LHCN-M2 (cell line): ENCODE data around the gene USP48. TPM values are rescaled to one million over a fixed set of nuclear protein-coding genes. Genes with fewer than 3 reads are reported as not detected.
"Not testable (repeated sequence)": the region's sequence is repeated elsewhere in the genome, so short reads cannot be mapped to it uniquely, and the experiment has no call there.

Source experiments
- DNase-seq: peaks from one replicate; pipeline ENCODE4 v3.0.0-alpha.2; 2012; ENCODE audit warnings: low read depth
- total RNA-seq: library from RNA; depleted of rRNA; stranded (reverse); fragments of >200 nt; gene quantifications from 2 replicates; pipeline ENCODE4 v1.2.3, GENCODE V29; 2014

Gene USP48
- total RNA-seq, 1 experiment from 2014 or later: 25.1 TPM

DNA sequence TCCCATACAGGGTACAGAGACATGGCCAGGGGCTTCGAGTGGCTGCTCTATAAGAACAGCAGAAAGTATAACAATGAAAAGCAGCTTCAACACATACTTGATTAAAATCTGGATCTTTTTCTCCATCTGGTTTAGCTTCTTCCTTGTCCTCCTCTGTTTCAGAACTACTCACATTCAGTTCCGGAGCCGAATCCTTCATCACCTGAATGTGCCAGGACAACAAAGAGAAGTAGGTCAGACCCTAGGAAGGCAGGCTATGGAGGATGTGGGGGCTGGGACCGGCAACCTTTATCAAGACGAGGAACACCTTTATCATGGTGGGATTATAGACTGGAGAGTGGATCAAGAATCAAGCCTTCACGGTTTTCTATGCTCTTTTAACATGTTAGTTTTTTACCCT is 81.5 kb downstream of the USP48 start:
- no peak for DNase-seq

DNA sequence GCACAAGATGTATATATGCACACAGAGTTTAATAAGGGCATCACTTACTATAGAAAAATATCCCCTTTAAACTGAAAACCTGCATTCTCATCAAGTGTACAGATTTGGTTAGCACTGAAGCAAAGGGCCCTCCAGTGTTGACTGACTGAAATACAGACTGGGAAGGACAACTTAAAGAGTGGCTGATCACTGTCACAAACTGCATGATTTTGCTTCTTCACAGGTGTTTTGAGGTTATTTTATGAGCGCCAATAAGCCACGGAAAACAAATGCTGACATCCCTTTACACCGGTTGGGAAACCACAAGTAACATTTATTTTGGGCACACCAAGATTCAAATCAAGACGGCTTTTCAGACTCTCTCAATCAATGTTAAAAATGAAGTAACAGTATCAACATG is 82.9 kb downstream of the USP48 start:
- DNase-seq: no peak

DNA sequence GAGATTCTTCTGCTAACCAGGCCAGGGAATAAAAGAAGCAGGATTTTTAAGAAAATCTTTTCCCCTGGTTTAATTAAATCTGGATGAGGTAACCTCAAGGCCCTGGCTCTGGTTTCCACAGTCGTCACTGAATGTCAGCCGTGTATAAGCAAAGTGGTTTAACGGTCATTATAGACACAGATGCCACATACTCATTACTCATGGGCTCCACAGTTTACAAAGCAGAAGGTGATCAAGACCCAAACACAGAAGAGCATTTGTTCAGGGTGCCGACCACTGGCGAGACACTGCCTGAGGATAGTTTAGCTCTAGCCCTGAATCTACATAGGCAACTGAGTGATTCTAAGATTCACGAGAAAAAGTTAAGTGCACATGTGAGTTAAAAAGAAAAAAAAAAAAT is 86.0 kb downstream of the USP48 start:
- DNase-seq: no peak

DNA sequence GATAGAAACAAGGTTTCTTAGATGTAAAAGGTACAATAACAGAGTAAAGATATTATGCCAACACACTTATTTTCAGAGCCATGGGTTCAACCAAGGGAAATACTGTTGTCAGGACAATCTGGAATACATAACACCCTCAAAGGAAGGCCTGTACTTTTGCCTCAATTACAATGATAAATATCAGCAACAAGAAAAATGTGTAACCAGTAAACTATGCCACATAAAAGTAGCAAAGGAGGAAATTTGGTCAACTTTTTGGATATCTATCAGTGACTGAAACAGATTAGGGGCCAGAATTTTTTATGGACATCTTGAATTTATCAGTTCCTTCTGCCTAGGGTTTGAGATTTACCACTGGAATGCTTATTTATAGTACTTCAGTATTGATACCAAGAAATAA is 89.2 kb downstream of the USP48 start:
- DNase-seq: no peak

DNA sequence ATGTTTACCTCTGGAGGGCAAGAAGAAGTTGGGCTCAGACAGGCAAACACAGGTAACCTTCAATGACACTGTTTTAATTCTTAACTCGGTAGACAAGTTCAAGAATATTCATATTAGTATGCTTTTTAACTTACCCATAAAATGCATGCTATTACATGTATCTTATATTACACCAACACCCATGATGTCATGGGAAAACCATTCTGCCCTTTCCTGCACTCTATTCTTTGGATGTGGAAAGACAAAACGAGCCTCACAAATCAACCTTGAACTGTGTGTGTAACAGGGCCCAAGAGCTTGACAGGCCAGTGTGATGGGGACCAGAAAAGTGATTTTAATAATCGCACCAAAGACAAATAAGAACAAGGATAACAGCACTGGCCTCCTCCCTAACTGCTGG is 91.2 kb downstream of the USP48 start:
- DNase-seq: no peak

DNA sequence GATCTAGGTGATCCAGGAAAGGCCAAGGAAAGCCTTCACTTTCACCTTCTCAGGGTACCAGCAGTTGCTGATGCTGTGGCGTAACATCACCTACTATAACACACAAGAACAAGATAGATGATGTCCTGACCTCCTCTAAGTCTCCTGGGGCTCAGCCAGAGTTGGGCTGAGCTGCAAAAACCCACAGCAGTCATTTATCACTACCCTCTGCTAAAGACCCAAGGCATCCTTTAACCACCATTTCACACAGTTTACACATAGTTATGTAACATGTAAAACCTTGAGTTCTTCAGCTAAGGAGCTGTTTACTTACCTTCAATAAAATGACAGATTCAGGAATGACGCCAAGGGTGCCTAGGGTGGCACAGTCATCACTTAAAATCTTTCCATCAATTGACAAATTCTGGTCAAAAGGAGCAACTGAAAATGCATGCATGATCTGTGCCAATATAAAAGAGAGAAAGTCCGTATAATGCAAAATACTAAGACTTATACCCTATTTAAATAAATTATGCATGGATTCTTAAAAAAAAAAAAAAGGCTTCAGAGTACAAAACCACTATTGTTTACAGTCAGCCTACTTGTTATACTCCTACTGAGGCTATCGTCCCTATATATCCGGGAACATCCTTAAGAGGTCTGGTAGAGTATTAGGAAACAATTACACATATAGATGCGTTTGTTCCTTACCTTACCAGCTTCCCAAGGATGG is 93.1 kb downstream of the USP48 start:
- no peak for DNase-seq

DNA sequence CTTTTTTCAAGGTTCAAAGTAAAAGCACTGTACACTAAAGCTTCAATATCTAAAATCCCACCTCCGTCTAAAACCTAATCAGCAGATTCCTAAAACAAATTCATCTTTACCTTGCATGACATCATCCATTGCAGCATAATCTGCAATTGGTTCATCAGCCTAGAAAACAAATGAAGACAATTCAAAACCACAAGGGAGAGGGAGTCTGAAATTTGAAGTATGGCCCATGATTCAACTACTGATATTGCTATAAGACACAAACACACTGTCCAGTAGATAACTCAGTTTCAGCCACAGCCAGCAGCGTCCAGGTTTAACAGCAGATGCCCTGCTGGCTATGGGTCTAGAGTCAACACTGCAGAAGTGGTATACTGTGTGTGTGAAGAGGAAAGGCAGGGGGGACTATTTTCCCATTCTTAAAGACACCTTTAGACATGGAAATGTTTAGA is 95.8 kb downstream of the USP48 start:
- no peak for DNase-seq

DNA sequence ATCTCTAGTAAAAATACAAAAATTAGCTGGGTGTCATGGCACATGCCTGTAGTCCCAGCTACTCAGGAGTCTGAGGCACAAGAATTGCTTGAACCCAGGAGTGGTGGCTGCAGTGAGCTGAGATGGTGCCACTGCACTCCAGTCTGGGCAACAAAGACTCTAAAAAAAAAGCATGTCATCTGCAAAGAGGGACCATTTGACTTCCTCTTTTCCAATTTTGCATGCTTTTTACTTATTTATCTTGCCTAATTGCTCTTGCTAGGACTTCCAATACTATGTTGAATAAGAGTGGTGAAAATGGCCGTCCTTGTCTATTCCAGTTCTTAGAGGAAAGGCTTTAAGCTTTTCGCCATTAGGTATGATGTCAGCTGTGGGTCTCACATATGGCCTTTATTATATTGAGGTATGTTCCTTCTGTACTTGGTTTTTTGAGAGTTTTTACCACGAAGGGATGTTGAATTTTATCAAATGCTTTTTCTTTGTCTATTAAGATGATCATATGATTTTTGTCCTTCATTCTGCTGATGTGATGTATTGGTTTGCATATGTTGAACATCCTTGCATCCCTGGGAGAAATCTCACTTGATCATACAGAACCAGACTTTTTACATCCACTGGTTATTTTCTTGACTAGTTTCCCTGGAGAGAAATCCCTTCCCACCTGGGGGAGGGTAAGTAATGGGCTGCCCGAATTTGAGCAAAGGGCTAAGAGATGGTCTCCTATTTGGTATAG is 96.8 kb downstream of the USP48 start:
- DNase-seq: no peak

DNA sequence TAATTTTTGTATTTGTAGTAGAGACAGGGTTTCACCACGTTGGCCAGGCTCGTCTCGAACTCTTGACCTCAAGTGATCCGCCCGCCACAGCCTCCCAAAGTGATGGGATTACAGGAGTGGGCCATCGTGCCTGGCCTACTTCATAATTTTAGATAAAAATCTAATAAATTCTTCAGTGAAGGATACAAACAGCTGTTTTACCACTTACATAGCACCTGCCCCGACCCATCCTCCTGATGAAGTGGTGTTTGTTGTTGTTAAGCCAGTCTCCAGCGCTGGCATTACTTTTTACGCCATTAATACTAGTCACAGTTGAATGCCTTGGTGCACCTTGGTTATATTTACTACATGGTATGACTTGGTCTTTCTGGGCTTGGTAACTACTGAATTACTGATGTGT is 101.5 kb downstream of the USP48 start:
- peak; percentile 35 for DNase-seq

DNA sequence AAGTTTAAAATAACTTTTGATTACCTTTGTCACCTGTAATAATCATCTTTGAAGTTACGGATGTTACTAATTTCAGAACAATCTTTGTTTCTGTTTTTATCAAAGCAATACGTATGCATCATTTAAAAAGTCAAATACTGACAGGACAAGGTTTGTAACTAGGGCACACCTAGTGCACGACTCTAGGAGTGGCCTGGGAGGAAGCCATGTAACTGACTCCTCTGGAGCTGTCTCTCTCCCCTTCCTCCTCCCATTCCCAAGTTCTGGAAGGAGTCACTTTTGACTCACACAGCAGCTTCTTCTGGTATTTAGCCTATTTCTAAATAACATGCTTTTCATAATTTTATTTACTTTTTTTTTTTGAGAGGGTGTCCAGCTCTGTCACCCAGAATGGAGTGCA is 102.0 kb downstream of the USP48 start:
- DNase-seq: peak; percentile 42

DNA sequence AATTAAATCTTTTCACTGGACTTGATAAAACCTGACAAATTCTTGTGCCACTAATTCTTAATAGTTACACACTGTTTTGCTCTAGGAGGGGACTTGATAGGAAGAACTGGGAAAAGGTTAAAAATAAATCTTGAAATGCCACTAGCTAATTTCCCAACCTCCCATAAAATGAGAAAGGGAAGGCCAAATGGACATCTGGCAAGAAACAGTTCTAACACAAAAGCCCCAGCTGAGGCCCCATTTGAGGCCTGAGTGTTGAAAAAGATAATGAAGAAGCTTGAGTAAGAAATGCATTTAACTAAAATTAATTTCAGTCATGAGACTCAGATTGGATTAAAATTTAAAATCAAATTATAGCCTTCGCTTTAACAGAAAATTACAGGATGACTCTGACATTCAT is 102.6 kb downstream of the USP48 start:
- DNase-seq: no peak

DNA sequence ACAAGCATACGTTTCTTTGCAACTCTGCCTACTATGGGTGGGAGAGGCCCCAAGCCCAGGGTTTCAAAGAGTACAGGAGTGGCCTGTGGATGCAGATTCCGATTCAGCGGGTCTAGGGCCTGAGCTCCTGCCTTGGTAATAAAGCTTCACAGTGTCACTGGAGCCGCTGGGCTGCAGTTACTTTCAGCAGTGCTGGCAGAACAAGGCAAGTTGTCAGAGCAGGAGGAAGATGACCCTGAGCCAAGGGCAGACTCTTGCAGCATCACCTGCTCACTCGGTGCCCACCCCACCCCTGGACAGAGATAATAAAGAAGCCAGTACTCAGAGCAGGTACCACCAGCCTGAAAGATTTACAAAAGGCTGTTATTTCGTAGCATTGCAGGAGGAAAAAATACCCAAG is 105.8 kb downstream of the USP48 start:
- DNase-seq: no peak

DNA sequence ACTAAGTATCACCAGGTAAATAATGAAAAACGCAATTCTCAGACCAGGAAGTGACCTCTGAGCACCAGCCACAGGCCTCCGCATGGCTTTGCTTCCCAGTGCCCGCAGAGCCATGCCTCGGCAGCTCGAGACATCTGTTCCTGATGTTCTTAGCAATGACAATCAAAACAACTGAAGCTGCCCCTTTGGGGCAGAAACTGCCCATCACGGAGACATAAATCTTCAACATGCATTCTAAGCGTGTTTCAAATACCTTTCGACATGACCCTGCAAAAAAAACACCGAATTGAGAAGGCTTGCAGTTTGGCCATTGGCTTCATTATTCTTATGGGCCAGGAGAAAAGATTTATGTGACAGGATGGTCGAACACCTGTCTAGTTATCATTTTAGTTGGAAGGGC is 108.0 kb downstream of the USP48 start:
- peak; percentile 25 for DNase-seq

DNA sequence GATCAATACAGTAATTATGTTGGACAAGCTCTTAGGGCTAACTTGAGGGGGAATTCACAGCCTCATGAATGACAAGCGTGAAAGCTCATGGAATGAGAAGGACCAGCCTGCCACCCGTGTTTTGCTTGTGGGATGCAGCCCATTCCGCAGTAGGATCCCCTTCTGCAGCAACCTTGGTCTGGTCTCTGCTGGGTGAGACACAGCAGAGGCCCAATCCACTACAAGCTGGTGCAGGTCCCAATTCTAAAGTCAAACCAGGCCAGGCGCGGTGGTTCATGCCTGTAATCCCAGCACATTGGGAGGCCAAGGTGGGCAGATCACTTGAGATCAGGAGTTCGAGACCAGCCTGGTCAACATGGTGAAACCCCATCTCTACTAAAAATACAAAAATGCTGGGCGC is 109.1 kb downstream of the USP48 start:
- not testable (repeated sequence) for DNase-seq

DNA sequence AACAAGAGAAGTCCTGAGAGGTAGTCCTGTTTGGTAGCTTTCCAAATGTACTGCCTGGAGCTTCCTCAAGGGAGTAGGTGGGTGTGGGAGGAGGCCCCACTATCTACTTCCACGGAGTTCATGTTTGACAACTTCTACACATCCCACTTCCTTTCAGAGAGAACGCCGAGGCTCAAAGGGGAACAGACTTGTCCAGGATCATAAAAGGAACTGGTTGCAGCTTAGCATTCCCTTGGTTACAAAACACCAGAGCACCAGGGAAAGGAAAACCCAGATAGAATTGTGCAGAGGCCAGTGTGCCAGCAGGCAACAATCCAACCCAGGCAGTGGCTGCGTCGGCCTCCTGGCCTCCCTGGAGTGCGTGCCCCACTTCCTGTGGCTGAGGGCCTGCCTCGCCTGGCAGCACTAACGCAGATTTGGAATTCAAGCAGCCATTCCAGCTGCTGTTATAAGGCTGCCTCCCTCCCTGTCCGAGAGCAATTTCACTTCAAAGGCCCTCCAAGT is 109.6 kb downstream of the USP48 start:
- peak; percentile 28 for DNase-seq

DNA sequence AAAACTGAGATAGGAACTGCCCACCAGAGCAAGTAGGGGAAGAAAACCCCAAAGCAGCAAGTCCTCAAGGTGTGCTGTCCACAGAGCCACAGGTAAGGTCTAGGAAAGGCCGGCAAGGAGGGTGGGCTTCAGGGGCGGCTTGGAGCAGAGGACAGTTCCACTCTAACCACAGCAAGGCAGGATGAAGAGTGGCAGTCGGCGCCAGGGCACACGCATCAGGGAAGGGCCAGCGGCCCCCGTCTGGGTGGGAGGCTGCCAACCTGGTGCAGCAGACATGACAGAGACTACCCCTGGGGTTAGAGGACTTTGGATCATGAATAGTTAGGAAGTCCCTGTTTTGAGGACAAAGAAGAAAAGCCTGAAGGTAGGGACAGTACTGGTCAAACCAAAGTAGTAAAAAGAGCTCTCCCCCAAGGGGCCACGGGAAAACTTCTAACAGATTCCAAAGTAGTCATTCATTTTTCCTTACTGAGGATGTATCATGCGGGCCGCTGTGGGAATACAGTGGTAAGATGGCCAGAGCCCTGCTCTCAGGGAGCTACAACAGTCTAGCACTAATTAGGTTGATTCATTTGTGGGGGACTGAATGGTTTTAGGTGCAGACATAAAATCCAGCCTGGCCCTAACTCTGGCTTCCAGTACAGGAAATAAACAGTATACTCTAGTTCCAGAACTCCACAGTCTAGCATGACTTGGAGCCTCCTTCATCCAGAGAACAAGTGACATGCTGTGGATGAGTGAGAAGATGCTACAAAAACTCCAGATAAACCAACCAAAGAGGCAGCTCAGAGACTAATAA is 110.3 kb downstream of the USP48 start:
- DNase-seq: peak; percentile 26

DNA sequence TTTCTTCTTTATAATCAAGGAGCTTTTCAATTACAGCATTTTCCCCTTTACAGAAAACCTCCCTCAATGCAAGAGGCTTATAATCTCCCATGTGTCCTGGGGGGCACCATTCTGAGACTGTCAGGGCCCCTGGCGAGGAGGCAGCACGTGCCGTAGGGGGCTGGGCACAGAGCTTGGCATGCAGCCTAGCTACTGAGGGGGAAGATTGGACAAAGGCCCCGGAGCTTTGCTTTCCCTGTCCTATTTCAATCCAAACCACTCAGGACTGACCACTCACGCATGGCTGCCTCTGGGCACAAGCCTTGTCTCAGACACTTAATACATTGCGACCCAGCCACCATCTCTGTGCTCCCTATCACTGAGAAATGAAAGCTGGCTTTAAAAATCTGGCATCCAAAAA is 111.0 kb downstream of the USP48 start:
- DNase-seq: no peak

DNA sequence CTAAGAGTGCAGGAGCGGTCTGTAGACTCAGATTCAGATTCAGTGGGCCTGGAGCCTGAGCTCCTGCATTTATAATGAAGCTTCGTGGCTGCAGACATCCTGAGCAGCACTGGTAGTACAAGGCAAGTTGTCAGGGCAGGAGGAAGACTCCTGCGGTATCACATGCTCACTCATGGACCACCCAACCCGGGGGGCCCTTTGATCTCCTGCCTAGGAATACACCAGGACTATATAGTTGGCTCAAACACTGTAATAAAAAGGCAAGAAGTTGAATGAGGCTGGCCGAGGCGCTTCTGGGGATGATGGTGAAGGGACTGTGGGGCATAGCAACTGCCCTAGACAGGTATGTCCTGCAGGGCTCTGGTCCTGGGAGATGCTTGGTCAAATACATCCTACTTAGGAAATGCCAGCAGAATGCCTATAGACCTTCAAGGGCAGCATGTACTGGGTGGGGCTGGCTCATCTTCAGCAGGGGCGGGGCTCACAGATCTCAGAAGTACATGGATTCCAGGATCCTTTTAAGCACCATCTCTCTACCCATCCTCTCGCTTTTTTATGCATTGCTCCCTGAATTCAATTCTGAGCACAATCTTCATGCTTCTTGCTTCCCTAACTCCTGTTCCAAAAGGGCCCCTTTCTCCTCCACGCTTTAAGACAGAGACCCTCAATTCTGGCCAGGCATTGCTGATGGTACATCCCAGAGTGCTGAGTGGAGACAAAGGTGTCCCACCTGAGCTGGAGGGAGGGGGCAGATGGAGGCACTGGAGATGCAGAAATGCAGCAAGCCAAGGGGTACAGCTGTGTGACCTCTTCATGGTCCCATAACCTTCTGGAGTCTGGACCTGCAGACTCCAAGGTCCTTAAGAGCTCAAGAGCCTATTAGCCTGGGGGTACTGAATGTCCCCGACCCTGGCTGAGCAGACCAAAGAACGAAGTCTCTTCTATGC is 111.7 kb downstream of the USP48 start:
- no peak for DNase-seq

DNA sequence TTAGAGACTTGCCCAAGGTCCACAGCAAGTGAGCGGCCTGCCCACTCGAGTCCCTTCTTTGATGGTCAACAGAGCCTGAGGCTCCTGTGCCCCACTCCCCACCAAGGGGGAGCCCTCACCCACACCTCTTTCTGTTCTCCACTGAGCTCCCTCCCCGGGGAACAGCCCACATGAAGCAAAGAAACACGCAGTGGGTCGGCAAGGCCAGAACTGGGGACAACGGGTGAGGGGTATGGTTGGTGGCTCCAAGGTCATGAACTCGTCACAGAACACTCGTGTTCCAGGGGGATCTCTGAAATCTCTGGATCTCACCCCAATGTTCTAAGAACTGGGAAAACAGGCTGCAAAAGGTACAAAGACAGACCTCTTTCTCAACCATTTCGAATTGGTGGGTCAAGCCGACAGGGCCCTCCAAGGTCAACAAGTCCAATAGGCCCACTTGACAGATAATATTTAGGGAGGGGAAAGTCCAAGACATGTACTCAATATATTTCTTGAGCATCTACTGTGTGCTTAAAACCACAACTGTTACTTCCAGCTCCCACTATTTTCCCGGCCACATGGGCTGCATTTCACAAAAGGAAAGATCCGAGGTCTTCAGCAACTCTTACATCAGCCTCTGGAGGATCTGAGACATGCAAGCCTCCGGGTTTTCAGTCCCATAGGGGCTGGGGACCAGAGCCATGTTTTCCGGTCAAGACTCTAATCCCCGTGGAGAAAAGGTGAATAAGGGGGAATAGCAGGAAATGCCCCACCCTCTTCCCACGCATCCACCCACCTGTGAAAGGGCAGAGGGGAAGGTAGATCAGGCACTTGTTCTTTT is 112.7 kb downstream of the USP48 start:
- DNase-seq: no peak
